ENCODE results near the gene THSD7B. TPM values are rescaled to one million over a fixed set of nuclear protein-coding genes. Genes with fewer than 3 reads are reported as not detected.

Gene THSD7B
- total and polyA plus RNA-seq, 2 experiments from 2014 or later = 0.86 to 3.8 TPM

- ATAC-seq = no peak
- no peaks in the 10 kb centered on the region for H3F3A ChIP-seq (replicated peaks; ENCODE audit: low read depth)
- Mint-ChIP-seq H3K27me3 (ENCODE audit: insufficient read depth, low read depth, poor library complexity) (no peaks in the 10 kb centered on the region), H3K9me3 (peaks cover 2% of the 10 kb centered on the region; the same call in 1 of the 3 replicates), H3K36me3 (ENCODE audit: low read depth) (no peaks in the 10 kb centered on the region), H3K27ac (no peak overlapping the region), H3K4me1 (no peaks in the 10 kb centered on the region), H3K4me3 (no peak overlapping the region)
- no peaks in the 10 kb centered on the region for H4K20me1 ChIP-seq (replicated peaks; ENCODE audit: insufficient read depth)
- no peak overlapping the region for H3K4me3 ChIP-seq
- no peak overlapping the region for H2AFZ ChIP-seq
- H3K9me2 ChIP-seq (ENCODE audit: insufficient read depth) = no peaks in the 10 kb centered on the region
- H3K4me1 ChIP-seq (ENCODE audit: insufficient read depth) = no peaks in the 10 kb centered on the region
- H3K27me3 ChIP-seq (ENCODE audit: insufficient read depth) = no peaks in the 10 kb centered on the region
- TF ChIP-seq EZH2phosphoT487 (IDR thresholded peaks at IDR 0.05; ENCODE audit: unreplicated experiment) = no peak
- TF ChIP-seq STAT1 (IDR thresholded peaks at IDR 0.05; ENCODE audit: unreplicated experiment) = no peak
- no peak for TF ChIP-seq NANOG (IDR thresholded peaks at IDR 0.05; ENCODE audit: borderline replicate concordance)
- no peak for TF ChIP-seq EZH2 (IDR thresholded peaks at IDR 0.05; ENCODE audit: low read depth, unreplicated experiment)
- TF ChIP-seq JUNB (IDR thresholded peaks at IDR 0.05; ENCODE audit: unreplicated experiment) = no peak
- peak; percentile 24 to 61; a peak in 3 of 4 replicates for TF ChIP-seq CTCF (conservative IDR thresholded peaks at IDR 0.05; ENCODE audit: low read depth in 2 of 2)
- no peak for TF ChIP-seq POLR2AphosphoS5 (IDR thresholded peaks at IDR 0.05; ENCODE audit: low read depth)
- no peak overlapping the region for H3K27ac ChIP-seq (ENCODE audit: low read depth)
- no peak overlapping the region for H3K4me2 ChIP-seq
- H3K36me3 ChIP-seq (ENCODE audit: insufficient read depth) = no peaks in the 10 kb centered on the region
- DNase-seq (ENCODE audit: low spot score) = peak; percentile 12
- H3K79me2 ChIP-seq (replicated peaks; ENCODE audit: insufficient read depth) = no peaks in the 10 kb centered on the region
Measured at GRCh38 chr2:137659616-137660015, 894.3 kb downstream of the THSD7B start.

GRCh38 chr2:137670111-137670510 lies 904.8 kb downstream of the THSD7B start:
- Histone ChIP-seq H3K79me2 (replicated peaks; ENCODE audit: insufficient read depth) (no peaks in the 10 kb centered on the region), H3K9me2 (ENCODE audit: insufficient read depth) (no peaks in the 10 kb centered on the region), H3K27me3 (ENCODE audit: insufficient read depth) (no peaks in the 10 kb centered on the region), H3K36me3 (ENCODE audit: insufficient read depth) (no peaks in the 10 kb centered on the region), H4K20me1 (replicated peaks; ENCODE audit: insufficient read depth) (no peaks in the 10 kb centered on the region), H3F3A (replicated peaks; ENCODE audit: low read depth) (no peaks in the 10 kb centered on the region), H3K4me3 (no peak overlapping the region), H3K4me2 (no peak overlapping the region), H3K27ac (ENCODE audit: low read depth) (no peak overlapping the region), H2AFZ (no peak overlapping the region), H3K4me1 (ENCODE audit: insufficient read depth) (no peaks in the 10 kb centered on the region)
- H3K27ac Mint-ChIP-seq = no peak overlapping the region
- no peak for ATAC-seq
- no peak overlapping the region for H3K4me3 Mint-ChIP-seq
- no peaks in the 10 kb centered on the region for H3K27me3 Mint-ChIP-seq (ENCODE audit: insufficient read depth, low read depth, poor library complexity)
- no peaks in the 10 kb centered on the region for H3K36me3 Mint-ChIP-seq (ENCODE audit: low read depth)
- no peak for TF ChIP-seq CREB1 (CRISPR knock-in tag; IDR thresholded peaks at IDR 0.05; ENCODE audit: low read depth)
- DNase-seq (ENCODE audit: low spot score) = no peak
- H3K4me1 Mint-ChIP-seq = no peaks in the 10 kb centered on the region
- H3K9me3 Mint-ChIP-seq = no peaks in the 10 kb centered on the region

- H3K4me3 Mint-ChIP-seq = no peak overlapping the region
- no peaks in the 10 kb centered on the region for H3K9me3 Mint-ChIP-seq
- H3K4me3 ChIP-seq = no peak overlapping the region
- H3K4me1 Mint-ChIP-seq = peaks cover 2% of the 10 kb centered on the region; the same call in 2 of the 3 replicates
- H2AFZ ChIP-seq = no peak overlapping the region
- no peaks in the 10 kb centered on the region for H3K36me3 Mint-ChIP-seq (ENCODE audit: low read depth)
- no peak overlapping the region for H3K27ac Mint-ChIP-seq
- no peaks in the 10 kb centered on the region for H3K9me2 ChIP-seq (ENCODE audit: insufficient read depth)
- ATAC-seq (no peak), DNase-seq (ENCODE audit: low spot score) (no peak)
- H3K79me2 ChIP-seq (replicated peaks; ENCODE audit: insufficient read depth) = no peaks in the 10 kb centered on the region
- no peak overlapping the region for H3K4me2 ChIP-seq
- no peaks in the 10 kb centered on the region for H3F3A ChIP-seq (replicated peaks; ENCODE audit: low read depth)
- H3K27ac ChIP-seq (ENCODE audit: low read depth) = no peak overlapping the region
- no peaks in the 10 kb centered on the region for H4K20me1 ChIP-seq (replicated peaks; ENCODE audit: insufficient read depth)
- H3K27me3 Mint-ChIP-seq (ENCODE audit: insufficient read depth, low read depth, poor library complexity) = no peaks in the 10 kb centered on the region
- no peaks in the 10 kb centered on the region for H3K27me3 ChIP-seq (ENCODE audit: insufficient read depth)
- H3K4me1 ChIP-seq (ENCODE audit: insufficient read depth) = no peaks in the 10 kb centered on the region
- no peaks in the 10 kb centered on the region for H3K36me3 ChIP-seq (ENCODE audit: insufficient read depth)
- TF ChIP-seq POLR2AphosphoS5 (IDR thresholded peaks at IDR 0.05; ENCODE audit: low read depth) (no peak), ZNF114 (CRISPR knock-in tag; IDR thresholded peaks at IDR 0.05) (no peak), EZH2phosphoT487 (IDR thresholded peaks at IDR 0.05; ENCODE audit: unreplicated experiment) (no peak), CREB1 (CRISPR knock-in tag; IDR thresholded peaks at IDR 0.05; ENCODE audit: low read depth) (no peak)
Measured at GRCh38 chr2:137672989-137673552, 907.7 kb downstream of the THSD7B start.
